ENCODE measurements around the gene GRPEL1. TPM values are rescaled to one million over a fixed set of nuclear protein-coding genes. Genes with fewer than 3 reads are reported as not detected.

GRPEL1 gene
- total and polyA plus RNA-seq, 2 experiments from 2014 or later: 27.4 to 112 TPM

GRCh38 chr4:7095611-7096155, 27.8 kb upstream of the GRPEL1 start (continued):
- TF ChIP-seq ZNF114 (CRISPR knock-in tag; IDR thresholded peaks at IDR 0.05): no peak

GRCh38 chr4:7094916-7095315, 27.1 kb upstream of the GRPEL1 start:
- Histone ChIP-seq H3K9me2 (ENCODE audit: insufficient read depth) (no peaks in the 10 kb centered on the region), H3K4me2 (no peak overlapping the region), H2AFZ (no peak overlapping the region), H4K20me1 (replicated peaks; ENCODE audit: insufficient read depth) (peaks cover 7% of the 10 kb centered on the region), H3K27me3 (ENCODE audit: insufficient read depth) (peaks cover 92% of the 10 kb centered on the region), H3K27ac (ENCODE audit: low read depth) (no peak overlapping the region), H3K36me3 (ENCODE audit: insufficient read depth) (no peaks in the 10 kb centered on the region), H3F3A (replicated peaks; ENCODE audit: low read depth) (no peaks in the 10 kb centered on the region), H3K4me1 (ENCODE audit: insufficient read depth) (no peaks in the 10 kb centered on the region), H3K79me2 (replicated peaks; ENCODE audit: insufficient read depth) (no peaks in the 10 kb centered on the region), H3K4me3 (no peak overlapping the region)
- H3K4me1 Mint-ChIP-seq: no peaks in the 10 kb centered on the region
- no peaks in the 10 kb centered on the region for H3K9me3 Mint-ChIP-seq
- H3K36me3 Mint-ChIP-seq (ENCODE audit: low read depth): no peaks in the 10 kb centered on the region
- no peak overlapping the region for H3K4me3 Mint-ChIP-seq
- H3K27ac Mint-ChIP-seq: no peak overlapping the region
- TF ChIP-seq EZH2phosphoT487 (IDR thresholded peaks at IDR 0.05; ENCODE audit: unreplicated experiment) (no peak), JUNB (IDR thresholded peaks at IDR 0.05; ENCODE audit: unreplicated experiment) (no peak), ZNF462 (CRISPR knock-in tag; IDR thresholded peaks at IDR 0.05) (no peak), CTCF (conservative IDR thresholded peaks at IDR 0.05; ENCODE audit: low read depth in 2 of 2) (no peak), NANOG (IDR thresholded peaks at IDR 0.05; ENCODE audit: borderline replicate concordance) (no peak)
- DNase-seq (ENCODE audit: low spot score) (no peak), ATAC-seq (no peak)
- peaks cover 77% of the 10 kb centered on the region for H3K27me3 Mint-ChIP-seq (ENCODE audit: insufficient read depth, low read depth, poor library complexity)
